CD4-positive, alpha-beta T cell (primary cell): ENCODE measurements around the gene CUEDC1. TPM values are rescaled to one million over a fixed set of nuclear protein-coding genes. Genes with fewer than 3 reads are reported as not detected.

Source experiments
- ATAC-seq: fragments of 200-7000 bp; cut with Tn5 transposase; one replicate; pipeline ENCODE4 v1.10.0; 2022; ENCODE audit warnings: mild to moderate bottlenecking; ENCODE audit not compliant: poor library complexity
- CTCF ChIA-PET: fragments of 350-600 bp; sonication (Branson Sonifier 250); formaldehyde crosslinking; loops from one replicate; lab custom pipeline; 2021; ENCODE audit warnings: antibody characterized with exemption, inconsistent platforms; lab: Charles Lee
- POLR2A ChIA-PET: fragments of 350-600 bp; sonication (Branson Sonifier 250); formaldehyde crosslinking; loops from one replicate; lab custom pipeline; 2021; ENCODE audit warnings: antibody characterized with exemption, inconsistent platforms; lab: Charles Lee
- DNase-seq, 14 experiments: peaks; one replicate each; pipeline ENCODE4 v3.0.0-alpha.2; 2013 to 2020; ENCODE audit warnings: mixed read lengths in 2 of 14
- H3K27ac ChIP-seq, 2 donors: one replicate each; pipeline versions ENCODE4 v1.5.1 to v1.7.0; 2013; ENCODE audit warnings: low read length in 2 of 2, low read depth in 1 of 2, mild to moderate bottlenecking in 1 of 2
- H3K27me3 ChIP-seq, 2 experiments: 1 replicate in 1 of 2; 2 replicates in 1 of 2; pipeline versions ENCODE4 v1.6.1 to v1.7.0; 2013; ENCODE audit warnings: low read length in 2 of 2, control low read depth in 1 of 2, mild to moderate bottlenecking in 1 of 2, moderate library complexity in 1 of 2; ENCODE audit not compliant: insufficient read depth in 2 of 2, control insufficient read depth in 1 of 2
- H3K36me3 ChIP-seq: one replicate; pipeline ENCODE4 v1.6.1; 2013; ENCODE audit warnings: low read length, control low read depth; ENCODE audit not compliant: insufficient read depth
- H3K4me1 ChIP-seq: one replicate; pipeline ENCODE4 v1.6.1; 2013; ENCODE audit warnings: low read length, control low read depth; ENCODE audit not compliant: insufficient read depth
- H3K4me3 ChIP-seq: one replicate; pipeline ENCODE4 v1.5.1; 2013; ENCODE audit warnings: mild to moderate bottlenecking, low read length, moderate library complexity
- H3K9me3 ChIP-seq, 2 experiments: 1 replicate in 1 of 2; 2 replicates in 1 of 2; pipeline versions ENCODE4 v1.6.1 to v1.7.0; 2013; ENCODE audit warnings: low read length in 2 of 2, mild to moderate bottlenecking in 2 of 2, control low read depth in 1 of 2, moderate library complexity in 1 of 2; ENCODE audit not compliant: control insufficient read depth in 1 of 2, insufficient read depth in 1 of 2
- H3K27ac Mint-ChIP-seq: one replicate; pipeline ENCODE4 v1.8.0; 2020; ENCODE audit warnings: mixed read lengths
- H3K27me3 Mint-ChIP-seq: one replicate; pipeline ENCODE4 v1.8.0; 2021; ENCODE audit warnings: mixed read lengths
- H3K36me3 Mint-ChIP-seq: one replicate; pipeline ENCODE4 v1.8.0; 2021; ENCODE audit warnings: low read depth, mixed read lengths
- H3K4me1 Mint-ChIP-seq: one replicate; pipeline ENCODE4 v1.8.0; 2021; ENCODE audit warnings: low read depth, mixed read lengths
- H3K4me3 Mint-ChIP-seq: one replicate; pipeline ENCODE4 v1.8.0; 2020; ENCODE audit warnings: mild to moderate bottlenecking, mixed read lengths
- H3K9me3 Mint-ChIP-seq: one replicate; pipeline ENCODE4 v1.8.0; 2020; ENCODE audit warnings: mixed read lengths
- CTCF ChIP-seq: fragments of 200-600 bp; IDR thresholded peaks from one replicate; pipeline ENCODE4 v1.8.0; 2022; ENCODE audit warnings: antibody characterized with exemption, mild to moderate bottlenecking
- intact Hi-C, 2 experiments: fragments of 100-400 bp; cut with DNase I in 1 of 2; cut with micrococcal nuclease in 1 of 2; formaldehyde crosslinking; loops; one replicate each; pipeline versions ENCODE4 v1.15.1 to v1.9.0; 2023 to 2025; cut with DNase I, micrococcal nuclease
- total RNA-seq, 174 experiments: library from RNA in 2 of 174; stranded (reverse) in 2 of 174; gene quantifications; one replicate each; pipeline ENCODE4 v1.2.3 and lab custom pipeline; 2021 to 2026

The CUEDC1 gene
- total RNA-seq, 2 experiments from 2014 or later: 0.41 to 1.0 TPM

GRCh38 chr17:57986841-57987580 is 31.8 kb upstream of the CUEDC1 start:
- CTCF ChIA-PET: interaction anchor here (1.1 to 2.1 kb wide), 5 partner anchors 8 to 95 kb away, joined by 3 to 9 read pairs (median 6); partner anchors contain the start of genes CUEDC1 and SRSF1
- peaks cover 71% of the 10 kb centered on the region for H3K4me1 Mint-ChIP-seq

GRCh38 chr17:57985675-57985974 is 30.4 kb upstream of the CUEDC1 start:
- no peak for ATAC-seq
- Mint-ChIP-seq H3K4me3 (peak overlapping the region; percentile 64), H3K9me3 (no peaks in the 10 kb centered on the region), H3K4me1 (peaks cover 81% of the 10 kb centered on the region), H3K27ac (peak overlapping the region; percentile 76), H3K36me3 (peaks cover 70% of the 10 kb centered on the region), H3K27me3 (no peaks in the 10 kb centered on the region)
- DNase-seq: no peak
- Histone ChIP-seq H3K9me3 (no peaks in the 10 kb centered on the region), H3K4me3 (no peak overlapping the region), H3K27me3 (no peaks in the 10 kb centered on the region), H3K27ac (peak overlapping the region in 1 of 2 donors; percentile 3), H3K36me3 (peaks cover 23% of the 10 kb centered on the region), H3K4me1 (peaks cover 32% of the 10 kb centered on the region)
- TF ChIP-seq CTCF: no peak
- ChIA-PET CTCF (interaction anchor here (0.6 to 2.1 kb wide), 7 partner anchors 9 to 93 kb away, joined by 3 to 9 read pairs (median 6); partner anchors contain the start of genes CUEDC1 and SRSF1), POLR2A (interaction anchor here (0.7 to 3.6 kb wide), 7 partner anchors 10 to 40 kb away, joined by 3 to 26 read pairs (median 4); partner anchors contain the start of genes CUEDC1 and SRSF1)
- intact Hi-C loops: loop anchor here (5.0 kb wide), 3 partner anchors 33 to 367 kb away; partner anchors contain the start of genes DYNLL2 (in 1 of the 2) and SUPT4H1 (in 1 of the 2)

More at GRCh38 chr17:57986841-57987580, 31.8 kb upstream of the CUEDC1 start:
- POLR2A ChIA-PET: interaction anchor here (0.7 to 3.6 kb wide), 7 partner anchors 10 to 137 kb away, joined by 3 to 26 read pairs (median 4); partner anchors contain the start of gene SRSF1
- DNase-seq (peak in 12 of 14 experiments; percentile 6 to 78 (median 34)), ATAC-seq (peak; percentile 5)
- intact Hi-C loops: loop anchor here (2.0 to 5.0 kb wide), 4 partner anchors 20 to 365 kb away; partner anchors contain the start of genes SRSF1 (in 2 of the 2), DYNLL2 (in 1 of the 2) and SUPT4H1 (in 1 of the 2)
- H3K27me3 Mint-ChIP-seq: no peaks in the 10 kb centered on the region
- Histone ChIP-seq H3K36me3 (peaks cover 16% of the 10 kb centered on the region), H3K4me1 (peaks cover 32% of the 10 kb centered on the region), H3K27ac (peak overlapping the region; percentile 50 to 74), H3K9me3 (no peaks in the 10 kb centered on the region), H3K4me3 (peak overlapping the region; percentile 86), H3K27me3 (no peaks in the 10 kb centered on the region)
- no peaks in the 10 kb centered on the region for H3K9me3 Mint-ChIP-seq
- H3K4me3 Mint-ChIP-seq: peak overlapping the region; percentile 96
- TF ChIP-seq CTCF: no peak
- H3K36me3 Mint-ChIP-seq: peaks cover 56% of the 10 kb centered on the region
- peak overlapping the region; percentile 91 for H3K27ac Mint-ChIP-seq

- Mint-ChIP-seq H3K9me3 (no peaks in the 10 kb centered on the region), H3K4me1 (peaks cover 86% of the 10 kb centered on the region), H3K4me3 (peak overlapping the region; percentile 76), H3K27me3 (no peaks in the 10 kb centered on the region), H3K36me3 (peaks cover 75% of the 10 kb centered on the region), H3K27ac (peak overlapping the region; percentile 76)
- Histone ChIP-seq H3K9me3 (no peaks in the 10 kb centered on the region), H3K4me3 (no peak overlapping the region), H3K4me1 (peaks cover 32% of the 10 kb centered on the region), H3K27me3 (no peaks in the 10 kb centered on the region), H3K27ac (peak overlapping the region in 1 of 2 donors; percentile 3), H3K36me3 (peaks cover 29% of the 10 kb centered on the region)
- CTCF ChIA-PET: interaction anchor here (0.9 to 2.1 kb wide), 6 partner anchors 10 to 93 kb away, joined by 3 to 8 read pairs (median 6); partner anchors contain the start of genes CUEDC1 and SRSF1
- ATAC-seq (no peak), DNase-seq (no peak)
- no peak for TF ChIP-seq CTCF
- intact Hi-C loops: loop anchor here (5.0 kb wide), 3 partner anchors 33 to 367 kb away; partner anchors contain the start of genes DYNLL2 (in 1 of the 2) and SUPT4H1 (in 1 of the 2)
- POLR2A ChIA-PET: interaction anchor here (0.6 to 3.6 kb wide), 5 partner anchors 8 to 29 kb away, joined by 3 to 26 read pairs (median 5); partner anchors contain the start of genes CUEDC1 and SRSF1
Observed at GRCh38 chr17:57984936-57985674, 29.9 kb upstream of the CUEDC1 start.
